ENCODE measurements around the gene LIPM.

Gene LIPM

DNA sequence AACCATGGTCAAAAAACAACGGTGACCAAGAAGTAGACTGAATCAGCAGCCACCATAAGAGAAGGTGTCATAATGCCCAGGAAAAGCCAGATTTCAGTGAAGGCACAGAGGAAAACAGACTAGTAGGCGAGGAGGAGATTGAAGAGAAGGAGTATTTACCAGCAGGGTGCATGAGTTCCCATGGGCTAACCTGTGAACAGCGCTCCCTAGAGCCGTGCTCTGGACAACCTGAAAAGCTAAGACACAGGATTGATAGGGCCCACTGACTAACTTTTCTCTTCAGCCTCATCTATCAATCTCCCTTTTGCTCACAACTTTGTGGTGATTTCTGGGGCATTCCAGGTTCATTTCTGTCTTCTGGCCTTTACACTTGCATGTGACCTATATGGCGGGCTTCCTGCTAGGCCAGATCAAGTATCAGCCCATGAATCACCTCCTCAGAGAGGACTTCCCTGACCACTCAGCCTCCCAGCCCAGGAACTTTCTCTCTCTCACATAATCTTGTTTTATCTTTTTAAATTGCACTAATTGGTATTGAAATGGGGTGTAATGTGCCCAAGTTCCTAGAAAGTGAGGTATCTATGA lies 36.3 kb downstream of the LIPM start:
- peak; percentile 16 for DNase-seq (ENCODE audit: low spot score)

DNA sequence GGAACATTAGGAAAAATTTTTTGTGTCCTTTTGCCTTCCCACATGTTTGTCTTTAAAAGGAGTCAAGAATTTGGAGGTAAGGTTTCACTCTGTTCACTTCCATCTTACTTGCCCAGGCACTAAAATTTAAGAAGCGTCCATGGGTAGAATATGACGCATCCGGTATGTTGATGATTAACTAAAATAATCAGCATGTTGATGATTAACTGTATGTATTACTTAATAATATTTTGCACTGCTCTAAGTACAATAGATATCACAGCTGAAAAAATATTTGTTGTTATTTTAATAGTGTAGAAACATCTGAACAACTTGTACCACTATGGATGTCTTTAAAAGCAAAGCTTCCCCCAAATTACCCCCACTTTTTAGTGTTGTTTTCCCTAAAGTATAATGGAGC lies 37.6 kb downstream of the LIPM start:
- peak; percentile 68 for DNase-seq (ENCODE audit: low spot score)

DNA sequence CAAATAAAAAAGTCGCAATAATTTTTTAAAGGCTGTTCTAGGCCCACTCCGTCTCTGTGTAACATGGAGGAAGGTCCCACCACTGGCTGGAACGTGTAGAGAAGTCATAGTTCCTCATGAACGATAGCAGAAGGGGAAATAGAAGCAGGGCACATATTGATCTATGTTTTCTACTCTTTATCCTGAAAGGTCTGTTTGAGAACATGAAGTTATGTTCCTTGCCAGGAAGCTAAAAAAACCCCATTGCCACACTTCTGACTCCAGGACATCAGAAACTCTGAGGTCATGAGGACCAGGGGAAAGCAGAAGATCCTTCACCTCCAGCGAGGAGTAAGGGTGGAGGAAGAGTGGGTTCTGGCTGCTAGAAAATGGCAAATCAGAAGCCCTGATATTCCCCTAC lies 38.4 kb downstream of the LIPM start:
- no peak for DNase-seq (ENCODE audit: low spot score)

DNA sequence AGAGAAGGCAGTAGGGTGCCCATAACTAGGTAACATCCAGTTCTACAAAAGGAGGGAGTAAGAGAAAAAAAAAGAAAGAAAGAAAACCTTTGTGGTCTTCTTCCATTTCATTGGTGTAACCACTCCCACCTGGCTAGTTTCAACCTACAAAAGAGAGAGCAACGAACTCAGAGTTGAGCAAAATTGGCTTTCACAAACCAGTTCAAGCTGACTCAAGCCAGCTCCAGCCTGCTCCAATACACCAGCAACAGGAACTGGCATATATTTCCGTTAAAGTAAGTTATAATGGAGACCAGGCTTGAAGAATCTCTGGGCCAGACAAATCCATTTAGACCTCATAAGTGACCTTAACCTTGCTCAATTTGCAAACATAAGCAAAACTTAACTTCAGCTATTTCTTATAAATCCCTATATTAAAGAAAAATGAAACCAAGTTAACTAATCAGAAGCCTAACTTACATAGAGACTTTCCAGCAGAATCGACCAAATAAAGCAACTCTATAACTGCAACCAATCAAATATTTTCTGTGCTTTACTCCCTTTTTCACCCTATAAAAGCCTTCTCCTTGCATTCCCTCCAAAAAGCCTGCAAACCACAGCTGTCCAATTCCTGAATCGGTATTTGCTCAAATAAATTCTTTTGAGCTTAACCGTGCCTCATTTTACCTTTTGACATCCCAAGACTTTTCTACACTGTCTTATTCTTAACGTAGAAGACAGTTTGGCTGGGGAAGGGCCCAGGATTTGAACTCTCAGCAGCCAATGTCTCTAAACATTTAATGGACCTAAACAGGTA lies 39.0 kb downstream of the LIPM start:
- no peak for DNase-seq (ENCODE audit: low spot score)

DNA sequence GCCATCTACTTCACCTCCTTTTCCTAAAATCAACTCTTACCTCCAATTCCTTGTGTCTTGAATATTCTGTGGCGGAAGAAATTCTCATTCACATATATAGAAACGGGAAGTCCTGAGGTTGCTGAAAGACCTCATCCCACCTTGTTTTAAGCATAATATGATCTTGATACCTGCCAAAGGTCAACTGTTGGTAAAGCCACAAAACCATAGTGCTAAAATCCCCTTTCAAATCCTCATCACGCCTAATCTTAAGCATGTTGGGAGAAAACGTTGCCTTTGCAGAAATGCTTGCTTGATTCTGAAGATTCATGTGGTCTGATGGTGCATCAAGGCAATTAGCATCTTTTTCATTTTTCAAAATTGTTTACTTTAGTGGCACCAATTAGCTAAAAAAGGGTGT lies 40.6 kb downstream of the LIPM start:
- no peak for DNase-seq (ENCODE audit: low spot score)

DNA sequence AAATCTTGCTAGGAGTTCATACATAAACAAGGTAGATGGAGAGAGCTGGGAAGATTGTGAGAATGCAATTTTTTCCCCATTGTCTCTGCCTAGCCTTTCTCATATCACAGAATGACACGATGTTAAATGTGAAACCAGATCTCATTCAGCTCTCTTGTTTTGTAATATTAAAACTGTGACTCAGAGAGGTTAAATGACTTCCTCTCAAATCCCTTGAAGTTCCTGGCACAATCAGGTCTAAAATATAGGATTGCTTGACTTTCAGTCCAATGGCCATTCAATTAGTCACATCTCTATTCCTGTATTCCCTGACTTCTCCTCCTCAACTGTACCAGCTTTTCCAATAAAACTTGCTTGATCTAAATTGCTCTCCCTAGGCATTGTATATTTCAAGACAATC lies 46.0 kb downstream of the LIPM start:
- peak; percentile 82 for DNase-seq (ENCODE audit: low spot score)

DNA sequence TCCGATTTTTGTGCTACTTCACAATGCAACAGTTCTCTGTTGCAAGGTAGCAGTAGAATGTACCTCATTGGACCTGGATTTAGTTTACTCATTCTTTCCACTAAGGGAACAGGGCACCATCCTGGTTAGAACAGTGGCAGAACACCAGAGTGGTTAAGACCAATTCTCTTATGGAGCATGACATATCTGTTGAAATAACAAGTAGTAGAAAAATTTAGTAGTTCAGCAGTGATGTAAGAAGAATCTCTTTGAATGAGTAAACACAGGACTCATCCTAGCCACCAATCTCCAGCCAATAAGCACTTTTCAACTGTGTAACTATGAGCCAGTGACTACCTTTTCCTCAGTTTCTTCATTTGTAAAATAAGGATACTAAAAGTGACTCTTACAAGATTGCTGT lies 46.7 kb downstream of the LIPM start:
- peak; percentile 44 for DNase-seq (ENCODE audit: low spot score)

DNA sequence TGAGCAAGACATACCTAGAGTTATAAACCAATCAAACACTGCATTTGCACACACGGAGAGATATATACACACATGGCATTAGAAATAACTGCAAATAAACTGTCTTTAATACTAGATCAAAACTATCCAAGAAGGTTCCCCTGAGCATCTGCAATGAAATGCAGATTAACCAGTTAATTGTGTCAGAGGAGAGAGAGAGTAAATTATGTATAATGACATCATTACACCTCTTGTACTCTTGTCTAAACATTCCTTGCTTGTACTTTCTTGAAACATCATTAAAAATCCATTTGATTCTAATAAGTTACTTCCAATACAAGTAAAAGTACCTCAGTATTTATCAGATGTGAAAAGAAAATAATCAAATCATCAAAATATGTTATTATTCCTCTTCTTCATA lies 48.2 kb downstream of the LIPM start:
- DNase-seq (ENCODE audit: low spot score) = no peak

DNA sequence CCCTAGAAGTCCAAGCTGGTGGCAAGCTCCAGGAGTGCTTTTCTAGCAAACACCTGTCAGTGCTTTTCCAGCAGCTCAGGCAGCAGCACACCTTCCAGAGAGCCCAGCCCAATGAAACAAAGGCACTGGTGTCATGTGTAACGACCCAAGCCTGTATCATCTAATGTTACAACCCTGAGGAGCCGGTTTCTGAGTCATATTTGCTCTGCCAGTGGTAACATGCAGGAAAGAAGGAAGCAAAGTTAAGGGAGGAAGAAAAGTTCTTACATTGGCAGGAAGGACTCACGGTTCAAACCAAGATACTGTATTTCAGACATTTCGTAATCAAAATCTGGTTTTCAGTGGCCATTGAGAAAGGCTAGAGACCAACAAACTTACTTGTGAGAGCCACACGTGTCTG lies 49.2 kb downstream of the LIPM start, which contains the start of gene ANKRD22:
ANKRD22 (minus strand) TSS at position 139 of the 400 bp plus-strand sequence. CDS start 237 bp downstream, outside the sequence.
- peak; percentile 89 for DNase-seq (ENCODE audit: low spot score)

DNA sequence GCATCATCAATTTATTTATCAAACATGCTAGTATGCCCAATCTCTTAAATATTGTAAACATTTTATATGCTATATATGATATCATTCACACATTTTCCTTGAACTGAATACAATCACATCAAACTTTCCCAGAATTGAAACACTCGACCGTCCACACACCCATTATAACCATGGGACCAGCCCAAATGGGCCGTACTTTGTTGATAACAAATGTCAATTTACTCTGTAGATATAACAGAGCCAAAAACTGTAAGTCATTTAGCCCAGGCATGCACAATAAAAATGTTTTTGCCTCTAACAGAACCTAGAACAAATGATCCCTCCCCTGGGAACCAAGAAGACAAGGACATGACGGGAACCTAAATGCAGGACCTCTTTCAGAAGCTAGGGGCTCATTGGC lies 49.8 kb downstream of the LIPM start:
- DNase-seq (ENCODE audit: low spot score) = no peak

DNA sequence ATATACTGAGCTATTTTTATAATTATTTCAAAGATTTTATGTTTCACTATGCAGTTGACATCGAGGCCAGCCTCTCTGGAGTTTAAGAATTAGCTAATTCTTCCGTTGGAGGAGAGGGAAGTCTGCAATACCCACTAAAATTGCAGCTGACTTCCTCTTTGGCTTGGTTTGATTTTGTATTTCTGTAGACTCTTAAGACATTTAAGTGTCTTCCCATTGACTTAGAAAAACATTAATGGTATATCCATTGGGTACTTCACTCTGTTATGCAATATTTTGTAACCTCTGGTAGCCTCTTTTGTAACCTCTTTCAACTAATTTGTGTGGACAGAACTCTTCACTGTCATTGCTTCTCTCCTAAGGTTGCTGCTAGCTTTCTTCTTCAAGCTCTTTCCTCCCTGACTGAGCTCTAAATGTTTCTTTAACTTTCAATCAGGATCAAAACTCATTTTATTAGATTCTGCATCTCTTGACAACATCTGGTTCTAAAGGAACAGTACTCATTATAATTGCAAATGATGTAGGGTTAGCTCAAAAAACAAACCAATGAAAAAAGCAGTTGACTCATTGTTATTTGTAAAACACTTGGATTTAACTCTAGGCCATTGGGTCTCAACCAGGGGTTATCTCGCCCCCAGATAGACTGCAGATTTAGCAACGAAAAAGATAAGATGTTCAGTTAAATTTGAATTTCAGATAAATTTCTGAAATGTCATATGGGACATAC lies 50.8 kb downstream of the LIPM start:
- DNase-seq (ENCODE audit: low spot score) = no peak

DNA sequence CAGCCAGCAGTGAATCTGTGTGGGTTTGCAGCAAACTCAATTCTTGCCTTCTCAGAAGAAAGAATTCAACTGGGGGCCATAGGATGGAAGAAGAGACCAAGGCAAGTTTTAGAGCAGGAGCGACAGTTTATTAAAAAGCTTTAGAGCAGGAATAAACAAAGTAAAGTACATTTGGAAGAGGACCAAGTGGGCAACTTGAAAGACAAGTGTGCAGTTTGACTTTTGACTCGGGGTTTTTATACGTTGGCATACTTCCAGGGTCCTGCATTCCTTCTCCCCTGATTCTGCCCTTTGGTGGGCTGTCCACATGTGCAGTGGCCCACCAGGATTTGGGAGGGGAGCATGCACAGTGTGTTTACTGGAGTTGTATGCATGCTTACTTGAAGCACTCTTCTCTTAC lies 52.2 kb downstream of the LIPM start:
- no peak for DNase-seq (ENCODE audit: low spot score)

DNA sequence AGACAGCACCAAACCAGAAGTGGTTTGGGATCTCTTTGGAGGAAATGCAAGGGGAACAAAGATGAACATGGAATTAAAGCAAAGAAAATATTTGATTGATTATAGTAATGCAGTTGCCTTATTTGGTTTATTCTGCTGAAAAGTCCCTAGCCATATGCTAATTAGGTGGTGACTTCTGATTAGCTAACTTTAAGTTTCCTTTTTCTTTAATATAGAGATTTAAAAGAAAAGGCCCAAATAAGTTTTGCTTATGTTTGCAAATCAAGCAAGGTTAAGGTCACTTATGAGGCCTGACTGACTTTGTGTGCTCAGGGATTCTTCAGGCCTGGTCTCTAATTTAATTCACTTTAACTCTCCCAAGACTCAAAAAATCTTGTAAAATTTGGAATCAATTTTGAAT lies 55.3 kb downstream of the LIPM start:
- no peak for DNase-seq (ENCODE audit: low spot score)

DNA sequence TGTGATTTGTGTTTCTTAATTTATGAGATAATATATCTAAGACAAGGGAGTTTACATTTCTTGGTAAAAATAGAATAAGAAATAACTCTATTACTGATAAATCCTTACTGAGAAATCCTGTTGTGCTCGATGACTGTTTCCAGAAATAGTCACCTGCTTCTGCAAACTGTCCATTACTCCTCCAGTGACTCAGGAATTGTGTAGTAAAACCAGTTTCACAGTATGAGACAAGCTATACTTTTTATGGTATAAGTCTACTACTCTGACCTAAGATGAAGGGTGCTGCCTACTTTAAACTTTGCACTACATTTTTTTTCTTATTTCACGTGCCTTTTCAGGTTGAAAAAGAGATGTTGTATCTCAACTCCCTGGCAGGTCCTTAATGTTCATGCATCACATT lies 56.0 kb downstream of the LIPM start:
- DNase-seq (ENCODE audit: low spot score) = peak; percentile 30

DNA sequence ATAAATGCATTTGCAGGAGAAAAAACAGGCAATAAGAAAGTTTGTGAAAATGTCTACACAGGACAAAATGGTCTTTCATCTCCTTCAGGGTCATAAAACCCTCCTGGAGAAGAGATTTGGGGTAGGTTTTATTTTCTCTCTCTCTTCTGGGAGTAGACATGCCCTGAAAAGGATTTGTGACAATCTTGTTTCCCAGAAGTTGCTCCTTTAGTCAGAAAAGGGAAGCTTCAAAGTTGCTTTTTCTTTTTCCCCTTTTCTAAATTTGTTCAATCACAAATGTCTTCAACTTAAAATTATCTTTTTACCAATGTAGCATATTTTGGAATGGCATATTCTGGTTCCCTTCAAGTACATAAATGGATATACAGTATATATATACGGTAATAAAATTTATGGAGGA lies 58.5 kb downstream of the LIPM start:
- DNase-seq (ENCODE audit: low spot score) = no peak

DNA sequence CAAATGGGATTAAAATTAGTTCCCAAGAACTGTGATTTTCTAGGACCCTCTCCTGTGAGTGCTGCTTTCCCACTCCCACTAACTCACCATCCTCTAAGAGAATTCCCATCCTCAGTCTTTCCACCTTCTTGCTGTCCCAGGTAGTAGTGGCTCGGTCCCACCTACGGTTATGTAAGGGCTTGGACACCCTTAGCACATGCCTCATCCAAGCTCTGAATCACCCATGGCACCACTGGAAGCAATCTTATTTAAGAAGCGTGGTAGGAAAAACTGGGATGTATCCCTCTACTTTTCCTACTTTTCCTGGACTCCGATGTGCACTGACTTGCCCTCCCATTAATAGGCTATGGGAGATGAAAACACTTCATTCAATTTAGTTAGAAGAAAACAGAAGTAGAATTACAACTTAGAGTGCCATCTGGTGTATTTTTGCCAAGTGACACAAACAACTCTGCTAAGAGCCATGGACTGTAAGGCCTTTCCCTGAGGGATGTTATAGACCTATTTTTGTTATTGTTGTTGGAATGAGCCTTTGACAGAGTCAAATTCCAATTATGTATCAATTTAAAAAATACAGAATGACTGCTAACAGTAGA lies 62.8 kb downstream of the LIPM start:
- DNase-seq (ENCODE audit: low spot score) = no peak

DNA sequence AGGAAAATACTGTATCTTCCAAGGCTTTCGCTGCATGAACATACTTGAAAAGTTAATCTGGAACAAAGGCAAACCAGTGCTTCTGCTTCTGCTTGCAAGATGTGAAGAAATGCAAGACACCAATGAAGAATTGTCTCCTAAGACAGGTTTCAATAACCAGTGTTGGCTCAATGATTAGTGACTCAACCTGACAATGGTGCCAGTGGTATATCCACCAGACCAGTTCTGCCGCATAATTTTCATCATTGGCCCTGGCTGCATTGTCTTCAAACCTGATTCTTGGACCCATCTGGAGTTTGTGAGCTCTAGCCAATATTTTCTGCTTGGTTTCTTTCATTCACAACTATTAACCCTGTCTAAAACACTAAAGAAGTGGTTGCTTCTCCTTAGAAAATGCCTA lies 63.9 kb downstream of the LIPM start:
- DNase-seq (ENCODE audit: low spot score) = no peak

DNA sequence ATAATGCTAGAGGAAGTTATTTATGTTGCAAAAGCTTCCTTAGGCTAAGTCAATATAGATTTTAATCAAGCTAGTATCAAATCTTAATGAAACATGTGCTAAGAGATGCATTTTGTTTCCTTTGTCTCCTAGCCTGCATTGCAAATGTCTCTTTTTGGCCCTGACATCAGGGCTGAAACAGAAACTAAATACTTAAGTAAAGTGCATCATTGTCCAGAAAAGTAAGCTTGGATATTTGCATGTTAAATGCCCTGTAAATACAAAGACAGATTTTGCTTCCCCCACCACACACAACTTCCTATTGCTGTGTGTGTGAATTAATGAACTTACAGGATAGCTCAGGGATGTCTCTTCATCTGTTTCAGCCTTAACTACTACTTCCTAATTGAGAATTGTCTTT lies 67.6 kb downstream of the LIPM start:
- DNase-seq (ENCODE audit: low spot score) = no peak

Data from kidney tubule cell (primary cell).